Lung (tissue), 12 donors: ENCODE data around the gene BHLHA9. TPM values are rescaled to one million over a fixed set of nuclear protein-coding genes. Genes with fewer than 3 reads are reported as not detected.

Experiments
- ATAC-seq: fragments of 200-7000 bp; cut with Tn5 transposase; one replicate; pipeline ENCODE4 v1.9.1; 2020; ENCODE audit warnings: moderate number of reproducible peaks; ENCODE audit not compliant: insufficient read depth, low FRiP score
- DNase-seq, 3 donors: peaks; one replicate each; pipeline ENCODE4 v3.0.0-alpha.2; 2013 to 2017
- H3K27ac ChIP-seq, 2 donors: one replicate each; pipeline ENCODE4 v1.5.1; 2013; ENCODE audit warnings: mild to moderate bottlenecking in 2 of 2, moderate library complexity in 2 of 2, control low read depth in 1 of 2, inconsistent platforms in 1 of 2, low read depth in 1 of 2, low read length in 1 of 2
- H3K27me3 ChIP-seq, 3 donors: one replicate each; pipeline ENCODE4 v1.5.1; 2013; ENCODE audit warnings: low read length in 2 of 3; ENCODE audit not compliant: control insufficient read depth in 3 of 3, insufficient read depth in 3 of 3
- H3K36me3 ChIP-seq, 4 donors: one replicate each; pipeline ENCODE4 v1.5.1; 2013; ENCODE audit warnings: low read length in 4 of 4, mild to moderate bottlenecking in 1 of 4, moderate library complexity in 1 of 4; ENCODE audit not compliant: control insufficient read depth in 4 of 4, insufficient read depth in 4 of 4
- H3K4me1 ChIP-seq, 5 donors: one replicate each; pipeline ENCODE4 v1.5.1; 2013; ENCODE audit warnings: low read length in 5 of 5, mild to moderate bottlenecking in 2 of 5, moderate library complexity in 1 of 5; ENCODE audit not compliant: control insufficient read depth in 5 of 5, insufficient read depth in 5 of 5
- H3K4me3 ChIP-seq: one replicate; pipeline ENCODE4 v1.5.1; 2013; ENCODE audit warnings: mild to moderate bottlenecking, control low read depth, moderate library complexity
- H3K9ac ChIP-seq, 2 donors: one replicate each; pipeline ENCODE4 v1.5.1; 2013; ENCODE audit warnings: low read length in 2 of 2, control low read depth in 1 of 2; ENCODE audit not compliant: insufficient read depth in 1 of 2
- H3K9me3 ChIP-seq, 4 donors: one replicate each; pipeline ENCODE4 v1.5.1; 2013; ENCODE audit warnings: low read length in 3 of 4, mild to moderate bottlenecking in 1 of 4, moderate library complexity in 1 of 4; ENCODE audit not compliant: control insufficient read depth in 4 of 4, insufficient read depth in 3 of 4
- CTCF ChIP-seq: IDR thresholded peaks from 2 replicates; pipeline ENCODE4 v1.5.1; 2012; ENCODE audit warnings: mild to moderate bottlenecking; ENCODE audit errors: control extremely low read depth, extremely low read depth
- WGBS, 2 donors: extraction: QIAGEN DNeasy Blood & Tissue Kit; methylation state at CpG; one replicate each; pipeline ENCODE4 v1.1.7; 2013; 5-methylcytosine and 5-hydroxymethylcytosine counted together
- polyA plus RNA-seq, 2 donors: library from polyadenylated mRNA; stranded (reverse); fragments of 200-250 nt; gene quantifications; one replicate each; pipeline ENCODE4 v1.2.1, GENCODE V29; 2013
- total RNA-seq, 2 donors: library from RNA; depleted of rRNA in 1 of 2; stranded (reverse); fragments of >200 nt in 1 of 2; gene quantifications; one replicate each; pipeline ENCODE4 v1.2.1, GENCODE V29; 2014 to 2021
- donor health status: control.
- donor health status: control.
- donor health status: Bipolar disorder and iron deficiency.
- donor health status: healthy.
- donor health status: DM: yes; HTN: yes; CAD: no.

Gene BHLHA9
- total and polyA plus RNA-seq, 4 donors, result not detected

GRCh38 chr17:1227365-1227764, 42.9 kb upstream of the BHLHA9 start:
- DNase-seq (no peak), ATAC-seq (no peak)
- WGBS, 2 donors, result 80 to 84% methylated on average over 5 of the region's 5 CpGs
- Histone ChIP-seq H3K36me3 (peaks cover 0 to 1% (median 0%) of the 10 kb centered on the region in 4 donors), H3K9ac (no peak overlapping the region), H3K9me3 (peaks cover 0 to 4% (median 0%) of the 10 kb centered on the region in 4 donors), H3K27me3 (peaks cover 0 to 46% (median 37%) of the 10 kb centered on the region in 3 donors), H3K27ac (no peak overlapping the region), H3K4me1 (peaks cover 0 to 17% (median 0%) of the 10 kb centered on the region in 5 donors), H3K4me3 (no peak overlapping the region)
- TF ChIP-seq CTCF, result no peak

- H3K4me3 ChIP-seq, result peak overlapping the region; percentile 35
- DNase-seq (peak in 2 of 3 donors; percentile 23 to 44), ATAC-seq (no peak)
- peaks cover 0 to 1% (median 0%) of the 10 kb centered on the region in 4 donors for H3K36me3 ChIP-seq
- TF ChIP-seq CTCF, result no peak
- peak overlapping the region in 1 of 2 donors; percentile 17 for H3K27ac ChIP-seq
- peaks cover 0 to 46% (median 37%) of the 10 kb centered on the region in 3 donors for H3K27me3 ChIP-seq
- H3K9me3 ChIP-seq, result peaks cover 0 to 7% (median 0%) of the 10 kb centered on the region in 4 donors
- WGBS, 2 donors, result 8 to 9% methylated on average over 56 to 58 of the region's 58 CpGs
- H3K9ac ChIP-seq, result no peak overlapping the region
- peaks cover 0 to 19% (median 0%) of the 10 kb centered on the region in 5 donors for H3K4me1 ChIP-seq
Observed at GRCh38 chr17:1227917-1228780, 42.1 kb upstream of the BHLHA9 start.

- WGBS, 2 donors, result 1% methylated on average over 39 to 79 of the region's 79 CpGs
- peak overlapping the region; percentile 35 for H3K4me3 ChIP-seq
- no peak for DNase-seq
- peaks cover 0 to 7% (median 0%) of the 10 kb centered on the region in 4 donors for H3K9me3 ChIP-seq
- peaks cover 0 to 1% (median 0%) of the 10 kb centered on the region in 4 donors for H3K36me3 ChIP-seq
- no peak for TF ChIP-seq CTCF
- no peak for ATAC-seq
- H3K9ac ChIP-seq, result no peak overlapping the region
- peaks cover 0 to 19% (median 0%) of the 10 kb centered on the region in 5 donors for H3K4me1 ChIP-seq
- peak overlapping the region in 1 of 2 donors; percentile 79 for H3K27ac ChIP-seq
- peaks cover 0 to 46% (median 37%) of the 10 kb centered on the region in 3 donors for H3K27me3 ChIP-seq
Observed at GRCh38 chr17:1228781-1229348, 41.4 kb upstream of the BHLHA9 start.
